Activated CD4-positive, alpha-beta T cell treated with anti-CD3 and anti-CD28 coated beads for 48 hours (primary cell): ENCODE measurements around the gene ZFP90.

Experiments
- DNase-seq: peaks from one replicate; pipeline ENCODE4 v3.0.0-alpha.2; 2020

Gene ZFP90

DNA sequence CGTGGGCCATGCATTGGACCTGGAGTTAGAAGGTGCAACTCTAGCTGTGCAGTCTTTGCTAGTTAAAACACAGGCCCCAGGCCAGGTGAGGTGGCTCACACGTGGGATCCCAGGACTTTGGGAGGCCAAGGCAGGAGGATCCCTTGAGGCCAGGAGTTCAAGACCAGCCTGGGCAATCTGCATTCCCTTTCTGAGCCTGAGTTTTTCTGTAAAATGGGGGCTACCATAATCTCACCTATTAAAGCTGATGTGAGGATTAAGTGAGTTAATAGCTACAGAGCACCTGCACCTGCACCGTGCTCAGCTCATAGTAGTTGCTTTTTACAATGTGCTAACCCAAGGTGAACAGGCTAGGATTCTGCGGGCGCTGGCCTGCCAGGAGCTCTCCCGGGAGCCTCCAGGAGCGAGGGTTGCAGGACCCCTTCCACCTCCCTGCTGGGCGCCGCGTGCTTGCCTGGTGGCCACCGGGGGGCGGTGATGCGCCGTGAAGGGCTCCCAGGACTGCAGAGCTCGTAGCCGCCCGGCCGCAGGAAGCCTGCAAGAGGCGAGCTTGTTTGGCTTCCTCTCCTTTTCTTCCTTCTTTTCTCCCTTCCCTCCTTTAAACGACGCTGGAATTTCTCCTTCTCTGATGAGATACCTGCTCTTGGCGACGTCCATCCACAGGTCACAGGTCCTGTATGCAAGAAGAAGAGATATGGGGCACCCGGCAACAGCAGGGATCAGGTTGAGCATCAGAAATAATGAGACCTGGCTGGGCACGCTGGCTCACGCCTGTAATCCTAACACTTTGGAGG lies 51.3 kb downstream of the ZFP90 start:
- peak; percentile 85 for DNase-seq

DNA sequence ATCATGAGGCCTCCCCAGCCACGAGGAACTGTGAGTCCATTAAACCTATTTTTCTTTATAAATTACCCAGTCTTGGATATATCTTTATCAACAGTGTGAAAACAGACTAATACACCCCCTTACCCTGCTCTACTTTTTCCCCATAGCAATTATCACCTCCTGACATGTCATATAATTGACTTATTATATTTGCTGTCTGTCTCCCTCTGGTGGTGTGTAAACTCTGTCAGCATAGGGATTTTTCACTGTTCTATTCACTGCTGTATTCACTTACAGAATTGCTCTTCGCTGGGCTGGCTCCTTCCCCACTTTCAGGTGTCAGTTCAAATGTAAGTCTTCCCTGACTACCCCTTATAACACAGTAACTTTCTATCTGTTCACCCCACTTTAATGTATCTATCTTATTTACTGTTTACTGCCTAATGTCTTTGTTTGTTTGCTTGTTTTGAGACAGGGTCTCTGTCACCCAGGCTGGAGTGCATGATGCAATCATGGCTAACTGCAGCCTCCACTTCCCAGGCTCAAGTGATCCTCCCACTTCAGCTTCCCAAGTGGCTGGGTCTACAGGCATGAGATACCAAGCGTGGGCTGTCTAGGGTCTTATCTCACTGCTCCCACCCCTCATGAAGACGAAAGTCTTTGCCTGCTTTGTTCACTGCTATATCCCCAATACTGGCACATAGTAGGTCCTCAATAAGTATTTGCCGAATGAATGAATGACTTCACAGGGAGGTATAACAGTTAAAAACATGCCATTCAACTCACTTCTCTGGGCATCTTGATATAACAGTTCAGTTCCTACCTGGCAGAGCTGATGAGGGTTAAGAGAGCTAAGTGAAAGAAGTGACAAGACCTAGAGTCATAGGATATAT lies 53.6 kb downstream of the ZFP90 start:
- no peak for DNase-seq

DNA sequence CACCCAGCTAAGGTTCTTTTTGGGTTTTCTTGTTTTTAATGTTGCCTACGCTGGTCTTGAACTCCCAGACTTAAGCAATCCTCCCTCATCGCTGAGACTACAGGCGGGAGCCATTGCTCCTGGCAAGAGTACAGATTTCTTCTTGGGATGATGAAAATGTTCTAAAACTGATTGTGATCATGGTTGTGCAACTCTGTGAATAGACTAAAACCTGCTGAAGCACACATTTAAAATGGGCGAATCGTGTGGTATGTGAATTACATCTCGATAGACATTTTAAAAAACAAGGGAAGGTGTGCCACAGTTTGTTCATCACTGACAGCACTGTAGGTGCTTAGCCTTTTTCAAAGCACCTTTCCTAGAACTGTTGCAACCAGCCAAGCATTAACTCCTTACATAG lies 57.2 kb downstream of the ZFP90 start:
- no peak for DNase-seq

DNA sequence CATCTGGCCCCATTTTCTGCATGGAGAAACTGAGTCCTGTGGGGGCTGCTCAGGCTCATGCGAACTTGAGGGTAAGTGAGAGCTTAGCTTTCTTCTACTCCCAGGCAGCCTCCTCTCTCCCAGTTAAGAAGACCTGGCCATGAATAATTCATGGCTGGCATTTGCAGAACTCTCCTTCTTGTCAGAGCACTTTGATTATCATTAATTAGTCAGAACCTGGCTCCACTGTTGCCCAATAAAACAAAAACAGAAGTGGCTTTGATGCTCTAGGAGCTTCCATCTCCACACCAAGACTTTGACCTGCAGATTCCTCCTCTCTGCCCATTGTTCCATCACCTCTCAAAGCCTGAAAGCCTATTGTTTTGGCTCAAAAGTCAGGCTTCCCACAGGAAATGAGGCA lies 60.5 kb downstream of the ZFP90 start:
- no peak for DNase-seq

- no peak for DNase-seq
These were observed 66.7 kb downstream of the ZFP90 start for GRCh38 chr16:68605746-68606145.

DNA sequence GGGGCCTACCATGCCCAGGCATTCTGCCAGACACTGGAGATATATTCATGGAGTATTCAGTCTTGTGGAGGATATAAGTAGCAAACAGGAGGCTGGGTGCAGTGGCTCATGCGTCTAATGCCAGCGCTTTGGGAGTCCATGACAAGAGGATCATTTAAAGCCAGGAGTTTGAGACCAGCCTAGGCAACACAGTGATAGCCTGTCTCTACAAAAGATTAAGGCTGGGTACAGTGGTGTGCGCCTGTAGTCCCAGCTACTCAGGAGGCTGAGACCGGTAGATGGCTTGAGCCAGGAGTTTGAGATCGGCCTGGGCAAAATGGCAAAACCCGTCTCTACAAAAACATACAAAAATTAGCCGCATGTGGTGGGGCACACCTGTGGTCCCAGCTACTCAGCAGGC lies 68.4 kb downstream of the ZFP90 start:
- DNase-seq = no peak

- DNase-seq = no peak
These were observed 69.2 kb downstream of the ZFP90 start for GRCh38 chr16:68608330-68608729.

DNA sequence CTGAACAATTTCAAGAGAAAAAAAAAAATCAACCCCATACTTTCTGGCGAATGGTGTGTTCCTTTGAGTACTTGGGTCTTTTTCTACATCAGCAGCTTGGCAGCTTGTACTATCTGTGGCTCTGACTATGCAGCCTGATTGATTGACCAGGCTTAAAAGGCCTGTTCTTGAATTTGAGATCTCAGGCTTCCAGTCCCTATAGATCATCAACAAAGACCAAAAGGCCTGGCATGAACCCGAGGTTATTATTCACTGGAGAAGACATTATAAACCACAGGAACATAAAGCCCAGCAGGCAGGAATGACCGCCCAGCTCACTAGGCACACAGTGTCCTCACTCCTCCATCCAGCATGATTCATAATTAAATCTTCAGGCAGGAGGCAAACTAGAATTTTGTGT lies 73.9 kb downstream of the ZFP90 start:
- no peak for DNase-seq

- DNase-seq = no peak
These were observed 78.6 kb downstream of the ZFP90 start for GRCh38 chr16:68617734-68618133.
